Gastrocnemius medialis (tissue), 4 donors: ENCODE measurements around the gene CARMIL1. TPM values are rescaled to one million over a fixed set of nuclear protein-coding genes. Genes with fewer than 3 reads are reported as not detected.

Experiments used
- ATAC-seq, 2 donors: fragments of 150-250 bp; one replicate each; pipeline ENCODE4 v1.9.1; 2016
- DNase-seq, 2 donors: peaks; one replicate each; pipeline ENCODE4 v3.0.0-alpha.2; 2019
- H3K27ac ChIP-seq, 4 donors: fragments of 200-600 bp; sonication (generic); 1 replicate in 1 of 4; 2 replicates in 3 of 4; pipeline ENCODE4 v1.5.1; 2016 to 2018; ENCODE audit warnings: mild to moderate bottlenecking in 2 of 4, moderate library complexity in 1 of 4
- H3K27me3 ChIP-seq, 3 donors: fragments of 200-600 bp; sonication (generic) in 2 of 3; 1 replicate in 1 of 3; 2 replicates in 2 of 3; pipeline versions ENCODE4 v1.5.1 to v1.6.0; 2016 to 2019; ENCODE audit warnings: mild to moderate bottlenecking in 1 of 3, moderate library complexity in 1 of 3
- H3K36me3 ChIP-seq, 2 donors: fragments of 200-600 bp; sonication (generic) in 1 of 2; one replicate each; pipeline ENCODE4 v1.5.1; 2017 to 2018
- H3K4me1 ChIP-seq, 2 donors: fragments of 200-600 bp; sonication (generic) in 1 of 2; one replicate each; pipeline ENCODE4 v1.5.1; 2016 to 2017; ENCODE audit warnings: mild to moderate bottlenecking in 2 of 2
- H3K4me3 ChIP-seq, 4 donors: fragments of 200-600 bp; sonication (generic) in 3 of 4; 1 replicate in 1 of 4; 2 replicates in 3 of 4; pipeline ENCODE4 v1.5.1; 2016 to 2019; ENCODE audit warnings: mild to moderate bottlenecking in 2 of 4
- H3K9me3 ChIP-seq, 3 donors: fragments of 200-600 bp; sonication (generic) in 2 of 3; 1 replicate in 1 of 3; 2 replicates in 2 of 3; pipeline ENCODE4 v1.5.1; 2016 to 2019
- CTCF ChIP-seq, 5 experiments: fragments of 450-650 bp in 3 of 5; fragments of 200-600 bp in 2 of 5; sonication (generic) in 2 of 5; IDR thresholded peaks in 4 of 5; conservative IDR thresholded peaks in 1 of 5; 1 replicate in 4 of 5; 2 replicates in 1 of 5; pipeline ENCODE4 v1.5.1; 2016 to 2019; ENCODE audit warnings: antibody characterized with exemption in 5 of 5, mild to moderate bottlenecking in 3 of 5, moderate library complexity in 3 of 5
- POLR2A ChIP-seq, 2 donors: fragments of 450-650 bp; IDR thresholded peaks; one replicate each; pipeline ENCODE4 v1.6.1; 2017; ENCODE audit warnings: antibody characterized with exemption in 2 of 2, mild to moderate bottlenecking in 2 of 2, moderate library complexity in 2 of 2
- in situ Hi-C, 4 donors: fragments of 200-750 bp; cut with MboI; loops; one replicate each; pipeline versions ENCODE4 v1.15.0 to v1.8.0; 2017; ENCODE audit warnings: low sequenced_read_pairs in 4 of 4
- intact Hi-C: fragments of 100-400 bp; cut with DNase I; formaldehyde crosslinking; loops from one replicate; pipeline ENCODE4 v1.15.1; 2023; ENCODE audit warnings: low total_unique reads
- total RNA-seq, 4 donors: library from RNA; depleted of rRNA; stranded (reverse); fragments of >200 nt; gene quantifications; one replicate each; pipeline versions ENCODE4 v1.1.0 to v1.2.3, GENCODE V29; 2016

The CARMIL1 gene
- total RNA-seq, 4 donors from 2014 or later = 0.87 to 2.1 (median 1.7) TPM

GRCh38 chr6:25558155-25558817, 279.1 kb downstream of the CARMIL1 start:
- Histone ChIP-seq H3K4me1 (no peaks in the 10 kb centered on the region), H3K4me3 (no peak overlapping the region), H3K27ac (no peak overlapping the region), H3K9me3 (no peaks in the 10 kb centered on the region), H3K36me3 (no peaks in the 10 kb centered on the region), H3K27me3 (no peaks in the 10 kb centered on the region)
- intact Hi-C loops = no loop called here
- ATAC-seq (no peak), DNase-seq (no peak)
- in situ Hi-C loops = loop anchor here in 2 of 4 donors (25.0 kb wide), 1 partner anchor 296 kb away; no protein-coding TSS in a partner anchor
- no peak for TF ChIP-seq CTCF (IDR thresholded peaks at IDR 0.05 in 4 of 5, conservative IDR thresholded peaks at IDR 0.05 in 1 of 5)
- TF ChIP-seq POLR2A (IDR thresholded peaks at IDR 0.05) = no peak

- in situ Hi-C loops (loop anchor here in 2 of 4 donors (25.0 kb wide), 1 partner anchor 299 kb away; no protein-coding TSS in a partner anchor), intact Hi-C loops (no loop called here)
- Histone ChIP-seq H3K27ac (no peak overlapping the region), H3K9me3 (no peaks in the 10 kb centered on the region), H3K4me3 (no peak overlapping the region), H3K36me3 (no peaks in the 10 kb centered on the region), H3K4me1 (no peaks in the 10 kb centered on the region), H3K27me3 (no peaks in the 10 kb centered on the region)
- DNase-seq (no peak), ATAC-seq (no peak)
- TF ChIP-seq CTCF (IDR thresholded peaks at IDR 0.05 in 4 of 5, conservative IDR thresholded peaks at IDR 0.05 in 1 of 5) = no peak
- TF ChIP-seq POLR2A (IDR thresholded peaks at IDR 0.05) = no peak
Observed at GRCh38 chr6:25560865-25561264, 281.7 kb downstream of the CARMIL1 start.

GRCh38 chr6:25564943-25565342, 285.8 kb downstream of the CARMIL1 start:
- Histone ChIP-seq H3K36me3 (no peaks in the 10 kb centered on the region), H3K27me3 (no peaks in the 10 kb centered on the region), H3K4me3 (no peak overlapping the region), H3K9me3 (no peaks in the 10 kb centered on the region), H3K27ac (no peak overlapping the region), H3K4me1 (no peaks in the 10 kb centered on the region)
- TF ChIP-seq CTCF (IDR thresholded peaks at IDR 0.05 in 4 of 5, conservative IDR thresholded peaks at IDR 0.05 in 1 of 5) (no peak), POLR2A (IDR thresholded peaks at IDR 0.05) (no peak)
- in situ Hi-C loops (loop anchor here in 2 of 4 donors (25.0 kb wide), 1 partner anchor 303 kb away; no protein-coding TSS in a partner anchor), intact Hi-C loops (no loop called here)
- ATAC-seq = no peak
- no peak for DNase-seq

GRCh38 chr6:25570578-25570977, 291.4 kb downstream of the CARMIL1 start:
- no peaks in the 10 kb centered on the region for H3K9me3 ChIP-seq
- H3K4me3 ChIP-seq = no peak overlapping the region
- no peak for DNase-seq
- in situ Hi-C loops = loop anchor here in 2 of 4 donors (25.0 kb wide), 1 partner anchor 308 kb away; no protein-coding TSS in a partner anchor
- ATAC-seq = no peak
- intact Hi-C loops = no loop called here
- H3K27ac ChIP-seq = no peak overlapping the region
- H3K27me3 ChIP-seq = no peaks in the 10 kb centered on the region
- no peaks in the 10 kb centered on the region for H3K36me3 ChIP-seq
- TF ChIP-seq POLR2A (IDR thresholded peaks at IDR 0.05) = no peak
- TF ChIP-seq CTCF (IDR thresholded peaks at IDR 0.05 in 4 of 5, conservative IDR thresholded peaks at IDR 0.05 in 1 of 5) = no peak
- H3K4me1 ChIP-seq = no peaks in the 10 kb centered on the region
